Glomerular visceral epithelial cell (primary cell): ENCODE results near the gene CYTH4.

Experiments used
- DNase-seq: peaks from one replicate; pipeline ENCODE4 v3.0.0-alpha.2; 2016; ENCODE audit errors: extremely low spot score

CYTH4 gene

GRCh38 chr22:37344735-37345449 lies 62.6 kb downstream of the CYTH4 start:
- no peak for DNase-seq

DNA sequence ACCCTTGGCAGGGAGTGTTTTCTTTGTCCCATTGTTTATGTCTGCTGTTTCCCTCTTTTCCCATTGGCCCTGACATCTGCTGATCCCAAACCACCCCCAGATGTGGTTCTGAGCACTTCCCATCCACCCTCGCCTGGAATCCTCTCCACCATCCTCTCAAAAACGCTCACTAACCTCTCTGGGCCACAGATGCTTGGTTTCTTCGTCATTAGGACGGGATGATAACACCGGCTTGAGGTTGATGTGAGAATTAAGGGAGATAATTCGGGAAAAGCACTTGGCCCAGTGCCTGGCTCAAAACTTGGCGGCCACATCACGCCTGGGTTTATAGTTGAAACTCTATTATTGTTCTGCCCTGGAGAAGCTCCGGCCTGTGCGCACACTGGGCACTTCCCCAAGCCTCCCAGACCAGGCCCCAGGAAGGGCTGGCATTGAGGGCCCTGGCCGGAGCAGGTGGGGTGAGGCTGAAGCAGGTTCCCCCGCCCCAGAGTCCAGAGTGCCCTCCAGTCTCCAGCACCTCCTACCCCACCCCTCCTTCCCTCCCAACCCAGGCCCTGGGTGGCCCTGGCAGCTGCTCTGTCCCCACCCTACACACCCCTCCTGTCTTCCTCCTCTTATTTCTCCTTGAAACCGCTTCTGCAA lies 63.7 kb downstream of the CYTH4 start:
- peak; percentile 91 for DNase-seq

- no peak for DNase-seq
Measured at GRCh38 chr22:37346505-37346895, 64.2 kb downstream of the CYTH4 start.

DNA sequence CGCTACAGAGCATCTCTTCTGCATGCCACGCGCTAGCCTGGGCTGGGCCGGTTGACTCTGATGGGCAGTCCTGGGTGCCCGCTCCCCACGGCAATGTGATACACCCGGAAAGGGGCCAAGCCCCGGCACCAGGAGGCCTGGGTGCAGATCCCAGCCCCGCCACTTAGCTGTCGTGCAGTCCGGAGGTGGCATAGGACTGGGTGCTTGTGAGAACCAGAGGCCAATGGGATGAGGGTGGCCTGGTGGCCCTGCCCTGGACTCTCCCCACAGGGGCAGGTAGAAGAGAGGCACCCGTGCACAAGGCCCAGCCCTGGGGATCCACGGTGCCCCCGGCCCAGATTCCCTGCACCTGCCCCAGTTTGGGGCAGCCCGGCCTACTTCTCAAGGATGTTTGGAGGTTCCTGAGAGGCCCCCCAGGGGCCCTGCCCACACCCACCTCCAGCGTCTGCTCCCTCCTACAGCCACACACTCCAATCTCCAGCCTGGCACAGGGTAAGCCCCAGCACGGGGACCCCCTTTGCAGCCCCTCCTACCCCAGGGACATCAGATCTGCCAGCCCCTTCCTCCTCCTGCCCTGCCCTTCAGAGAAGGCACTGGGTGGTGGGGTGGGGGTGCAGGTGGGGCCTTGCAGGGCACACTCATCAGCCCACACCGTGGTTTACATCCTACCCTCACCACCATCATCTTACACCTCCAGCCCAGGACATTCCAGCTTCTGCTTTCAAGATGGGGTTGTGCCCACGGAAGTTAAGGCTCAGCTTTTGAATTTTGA lies 66.9 kb downstream of the CYTH4 start:
- DNase-seq: no peak

DNA sequence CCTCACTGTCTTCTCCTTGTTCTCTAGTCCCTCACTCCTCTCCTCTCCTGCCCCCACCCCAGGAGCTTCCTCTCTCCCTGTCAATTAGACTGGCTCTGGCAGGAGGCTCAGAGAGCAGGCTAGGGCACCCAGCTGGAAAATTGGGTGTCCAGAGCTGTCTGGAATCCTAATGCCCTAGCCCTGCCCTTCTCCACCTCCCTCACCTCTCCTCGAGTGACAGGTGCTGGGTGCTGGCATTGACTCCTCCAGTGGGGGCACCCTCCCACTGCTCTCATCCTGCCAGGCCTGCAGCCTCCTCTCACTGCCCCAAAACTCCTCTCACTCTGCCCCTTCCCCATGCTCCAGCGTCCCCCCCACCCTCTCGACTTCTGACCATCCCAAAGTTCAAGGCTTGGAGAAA lies 68.9 kb downstream of the CYTH4 start:
- DNase-seq: peak; percentile 39

- no peak for DNase-seq
Measured at GRCh38 chr22:37352481-37352880, 70.2 kb downstream of the CYTH4 start.

DNA sequence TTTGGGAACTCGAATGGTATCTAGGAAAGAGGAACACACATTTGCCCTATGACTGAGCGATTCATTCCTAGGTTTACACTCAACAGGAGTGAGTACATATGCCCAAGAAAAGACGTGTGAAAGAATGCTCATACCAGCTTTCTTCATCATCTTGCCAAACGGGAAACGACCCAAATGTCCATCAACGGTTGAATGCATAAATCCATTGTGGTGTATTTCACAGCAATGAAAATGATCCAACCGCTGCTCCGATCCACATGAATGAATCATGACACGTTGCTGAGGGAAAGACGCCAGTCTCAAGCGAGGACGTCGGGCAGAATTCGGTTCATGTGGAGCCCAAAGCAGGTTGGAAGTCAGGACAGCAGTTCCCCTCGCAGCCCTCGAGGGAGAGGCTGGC lies 71.5 kb downstream of the CYTH4 start:
- peak; percentile 96 for DNase-seq

DNA sequence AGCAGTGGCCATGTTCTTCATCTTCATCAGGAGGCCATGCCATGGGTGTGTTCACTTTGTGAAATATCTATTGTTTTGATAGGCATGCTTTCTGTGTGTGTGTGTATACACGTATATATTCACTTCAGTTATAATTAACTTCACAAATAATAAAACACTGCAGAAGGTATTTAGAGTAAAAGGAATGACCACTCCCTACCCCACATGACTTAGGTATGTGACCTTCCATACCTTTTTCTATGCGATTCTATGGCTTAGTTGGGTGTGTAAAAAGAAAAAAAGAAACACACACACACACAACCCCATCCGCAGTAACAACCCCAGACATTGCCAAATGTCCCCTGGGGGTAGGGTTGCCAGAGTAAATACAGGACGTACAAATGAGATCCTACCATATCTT lies 72.0 kb downstream of the CYTH4 start:
- no peak for DNase-seq

- DNase-seq: no peak
Measured at GRCh38 chr22:37354670-37355069, 72.4 kb downstream of the CYTH4 start.

DNA sequence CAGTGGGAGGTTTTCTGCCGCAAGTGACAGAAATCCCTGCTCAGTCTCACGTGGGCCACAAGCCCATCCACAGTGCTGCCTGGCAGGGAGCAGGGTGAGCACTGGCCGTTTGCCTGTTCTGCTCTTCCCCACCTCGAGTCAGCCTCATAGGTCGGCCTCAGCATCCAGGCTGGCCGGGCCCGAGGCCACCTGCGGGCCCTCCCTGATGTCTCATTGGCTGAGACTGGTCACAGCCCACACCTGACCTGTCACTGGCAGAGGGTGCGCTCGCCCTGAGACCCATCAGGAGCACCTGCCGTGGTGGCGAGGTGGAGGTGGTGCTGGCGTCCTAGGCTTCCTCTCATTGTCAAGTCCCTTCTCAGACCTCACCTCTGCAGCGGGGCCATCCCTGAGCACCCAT lies 72.9 kb downstream of the CYTH4 start:
- no peak for DNase-seq

GRCh38 chr22:37356922-37357321 lies 74.6 kb downstream of the CYTH4 start:
- DNase-seq: no peak

- DNase-seq: no peak
Measured at GRCh38 chr22:37357446-37358075, 75.3 kb downstream of the CYTH4 start.

GRCh38 chr22:37358386-37358785 lies 76.1 kb downstream of the CYTH4 start:
- no peak for DNase-seq

GRCh38 chr22:37358917-37359316 lies 76.6 kb downstream of the CYTH4 start:
- no peak for DNase-seq

- no peak for DNase-seq
Measured at GRCh38 chr22:37362621-37363020, 80.3 kb downstream of the CYTH4 start.

DNA sequence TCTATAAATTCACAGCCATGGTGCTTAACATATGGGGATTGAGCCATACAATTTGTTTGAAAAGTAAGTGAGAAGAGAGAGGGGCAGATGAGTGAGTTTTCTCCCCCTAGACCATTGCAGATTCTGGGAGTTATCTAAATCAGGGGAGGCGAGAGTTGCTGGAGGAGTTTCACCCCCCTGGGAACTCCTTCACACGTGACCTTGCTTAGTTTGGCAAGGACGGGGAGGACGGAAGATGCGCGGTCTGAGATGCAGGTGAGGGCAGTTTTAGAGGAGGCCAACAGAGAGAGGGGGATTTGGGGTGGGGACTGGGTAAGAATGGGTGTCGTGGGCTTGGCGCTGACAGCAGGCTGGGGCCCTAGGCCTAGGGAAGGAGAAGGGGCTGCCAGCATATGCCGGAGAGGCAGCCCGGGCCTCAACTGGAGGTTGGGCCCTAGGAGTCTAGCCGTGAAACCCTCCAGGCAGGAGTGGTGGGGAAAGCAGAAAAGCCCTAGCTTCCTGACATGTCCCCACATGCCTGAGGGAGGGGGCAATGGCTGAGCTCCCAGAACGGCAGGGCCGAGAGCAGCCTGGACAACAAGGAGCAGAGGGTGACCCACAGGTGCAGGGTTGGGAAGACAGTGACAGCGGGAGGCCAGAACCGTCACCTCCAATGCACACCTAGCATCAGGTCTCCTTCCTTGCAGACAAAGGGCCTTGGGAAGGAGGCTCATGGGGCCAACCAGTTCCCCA lies 81.1 kb downstream of the CYTH4 start:
- no peak for DNase-seq
